Heart left ventricle (tissue), 13 donors: Measurements from ENCODE around the gene ZNF597.

ENCODE experiments used
- POLR2A ChIP-seq, 2 donors: fragments of 450-650 bp; IDR thresholded peaks; one replicate each; pipeline ENCODE4 v1.6.1; 2017; ENCODE audit warnings: antibody characterized with exemption in 2 of 2, mild to moderate bottlenecking in 2 of 2, moderate library complexity in 2 of 2
- TF ChIP-seq, protein P1 (sequence below), 12 donors: fragments of 200-600 bp; sonication (generic) in 4 of 12; IDR thresholded peaks; one replicate each; pipeline versions ENCODE4 v1.5.0 to v1.8.0; 2018 to 2022; ENCODE audit warnings: antibody characterized with exemption in 12 of 12, mild to moderate bottlenecking in 5 of 12
- donor health status: ischemic (EF 13 %, LVEDD 7.1; RV severe dilation, severe dysfunction).
- donor health status: DM: no; HTN: yes; CAD: no.
- donor health status: DM: no; HTN: no; CAD: no.
- donor health status: ischemic (EF 25% LVEDD 6.9; RV normal size, moderate dysfunction).
- donor health status: ischemic (EF 25% LVEDD 5.7; RV mildly dilated, moderate dysfunction).
- donor health status: ischemic (EF 35%, LVEDD 5.7; RV mildly dilated, moderate dysfunction).
- donor health status: nonischemic (EF 11% LVEDD 7.7; RV severe dilation, severe dysfunction).
- donor health status: DM: yes; HTN: yes; CAD: no.
- donor health status: PGD.
- donor health status: ischemic (EF 29% LVEDD 5.4; RV normal size, mild dysfunction).
- donor health status: nonischemic (EF 23%, LVEDD 6.1; RV moderate dilation, normal function).

DNA sequence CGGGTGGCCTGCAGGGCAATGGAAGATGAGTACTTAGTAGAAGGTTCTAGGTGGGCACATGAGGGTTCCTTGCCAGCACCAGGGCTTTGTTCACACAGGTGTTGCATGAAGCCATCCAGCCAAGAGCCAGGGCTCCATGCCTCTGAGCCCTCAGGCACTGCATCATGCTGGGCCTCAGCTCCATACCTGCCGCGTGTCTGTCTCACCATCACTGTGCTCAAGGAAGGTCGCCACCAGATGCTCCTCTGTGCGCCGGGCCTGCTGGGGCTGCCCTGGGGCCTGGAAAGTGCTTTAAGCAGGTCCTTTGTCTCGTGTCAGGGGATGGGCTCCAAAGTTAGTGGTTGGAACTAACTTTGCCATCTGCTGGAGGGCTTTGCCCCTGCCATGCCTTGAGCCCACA lies 26.4 kb upstream of the ZNF597 start:
- TF ChIP-seq, protein P1, sequence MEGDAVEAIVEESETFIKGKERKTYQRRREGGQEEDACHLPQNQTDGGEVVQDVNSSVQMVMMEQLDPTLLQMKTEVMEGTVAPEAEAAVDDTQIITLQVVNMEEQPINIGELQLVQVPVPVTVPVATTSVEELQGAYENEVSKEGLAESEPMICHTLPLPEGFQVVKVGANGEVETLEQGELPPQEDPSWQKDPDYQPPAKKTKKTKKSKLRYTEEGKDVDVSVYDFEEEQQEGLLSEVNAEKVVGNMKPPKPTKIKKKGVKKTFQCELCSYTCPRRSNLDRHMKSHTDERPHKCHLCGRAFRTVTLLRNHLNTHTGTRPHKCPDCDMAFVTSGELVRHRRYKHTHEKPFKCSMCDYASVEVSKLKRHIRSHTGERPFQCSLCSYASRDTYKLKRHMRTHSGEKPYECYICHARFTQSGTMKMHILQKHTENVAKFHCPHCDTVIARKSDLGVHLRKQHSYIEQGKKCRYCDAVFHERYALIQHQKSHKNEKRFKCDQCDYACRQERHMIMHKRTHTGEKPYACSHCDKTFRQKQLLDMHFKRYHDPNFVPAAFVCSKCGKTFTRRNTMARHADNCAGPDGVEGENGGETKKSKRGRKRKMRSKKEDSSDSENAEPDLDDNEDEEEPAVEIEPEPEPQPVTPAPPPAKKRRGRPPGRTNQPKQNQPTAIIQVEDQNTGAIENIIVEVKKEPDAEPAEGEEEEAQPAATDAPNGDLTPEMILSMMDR (IDR thresholded peaks at IDR 0.05): no peak
- no peak for TF ChIP-seq POLR2A (IDR thresholded peaks at IDR 0.05)
